Measurements from ENCODE around the gene MRGPRF.

MRGPRF gene

DNA sequence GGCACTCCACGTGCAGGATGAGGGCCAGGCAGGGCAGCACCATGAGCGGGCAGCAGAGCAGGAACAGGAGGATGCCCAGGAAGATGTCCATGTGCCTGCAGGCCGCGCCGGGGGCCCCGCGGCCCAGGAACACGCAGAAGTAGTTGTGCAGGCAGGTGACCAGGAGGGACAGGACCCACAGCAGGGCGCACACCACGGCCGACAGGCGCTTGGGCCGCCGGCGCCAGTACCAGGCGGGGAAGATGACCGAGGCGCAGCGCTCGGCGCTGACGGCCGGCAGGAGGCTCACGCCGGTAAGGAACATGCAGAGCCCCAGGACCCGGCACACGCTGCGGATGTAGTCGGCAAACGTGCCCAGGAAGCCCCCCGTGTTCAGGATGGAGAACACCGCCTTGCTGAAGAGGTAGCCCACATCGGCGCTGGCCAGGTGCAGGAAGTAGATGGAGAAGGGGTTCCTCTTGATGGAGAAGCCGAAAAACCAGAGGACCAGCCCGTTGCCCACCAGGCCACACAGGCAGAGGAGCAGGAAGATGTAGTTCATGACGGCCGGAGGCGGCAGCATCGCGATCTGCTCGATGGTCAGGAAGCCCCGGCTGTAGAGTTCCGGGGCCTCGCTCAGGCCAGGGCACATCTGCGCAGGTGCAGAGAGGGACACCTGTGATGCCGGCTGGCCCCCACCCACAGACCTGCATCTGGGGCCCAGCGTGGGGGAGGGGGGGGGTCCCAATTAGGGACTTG lies 7.2 kb downstream of the MRGPRF start:
- no peak overlapping the region for H3K4me2 ChIP-seq (ENCODE audit: low read depth, low read length, poor library complexity, severe bottlenecking)
- H3F3A ChIP-seq (ENCODE audit: low read depth), result no peaks in the 10 kb centered on the region
- H2AFZ ChIP-seq (ENCODE audit: low read length), result no peak overlapping the region
- H3K9ac ChIP-seq (ENCODE audit: low read depth, low read length, poor library complexity, severe bottlenecking), result no peak overlapping the region
- H3K4me1 ChIP-seq (ENCODE audit: insufficient read depth, low read length, poor library complexity, severe bottlenecking), result no peaks in the 10 kb centered on the region
- no peaks in the 10 kb centered on the region for H3K36me3 ChIP-seq (ENCODE audit: insufficient read depth, low read length)
- H4K20me1 ChIP-seq (ENCODE audit: insufficient read depth, low read length, poor library complexity, severe bottlenecking), result no peaks in the 10 kb centered on the region
- no peaks in the 10 kb centered on the region for H3K9me3 ChIP-seq (ENCODE audit: insufficient read depth, low read depth, low read length)
- TF ChIP-seq EZH2phosphoT487 (IDR thresholded peaks at IDR 0.05; ENCODE audit: borderline replicate concordance) (no peak), CTCF (conservative IDR thresholded peaks at IDR 0.05; ENCODE audit: low read length) (no peak)
- no peaks in the 10 kb centered on the region for H3K79me2 ChIP-seq (ENCODE audit: insufficient read depth, low read length)
- no peaks in the 10 kb centered on the region for H3K27me3 ChIP-seq (ENCODE audit: insufficient read depth, low read length, poor library complexity, severe bottlenecking)
- no peaks in the 10 kb centered on the region for H3K9me2 ChIP-seq (replicated peaks; ENCODE audit: low read depth, low read length)
- no peak overlapping the region for H3K4me3 ChIP-seq (ENCODE audit: low read length, poor library complexity, severe bottlenecking)

GRCh38 chr11:69005183-69005630 lies 7.8 kb downstream of the MRGPRF start:
- Histone ChIP-seq H3K4me1 (ENCODE audit: insufficient read depth, low read length, poor library complexity, severe bottlenecking) (no peaks in the 10 kb centered on the region), H3K4me3 (ENCODE audit: low read length, poor library complexity, severe bottlenecking) (no peak overlapping the region), H3K9me2 (replicated peaks; ENCODE audit: low read depth, low read length) (no peaks in the 10 kb centered on the region), H3K27me3 (ENCODE audit: insufficient read depth, low read length, poor library complexity, severe bottlenecking) (no peaks in the 10 kb centered on the region), H2AFZ (ENCODE audit: low read length) (no peak overlapping the region), H3K9ac (ENCODE audit: low read depth, low read length, poor library complexity, severe bottlenecking) (no peak overlapping the region), H3K9me3 (ENCODE audit: insufficient read depth, low read depth, low read length) (no peaks in the 10 kb centered on the region), H3K36me3 (ENCODE audit: insufficient read depth, low read length) (no peaks in the 10 kb centered on the region), H4K20me1 (ENCODE audit: insufficient read depth, low read length, poor library complexity, severe bottlenecking) (no peaks in the 10 kb centered on the region), H3K79me2 (ENCODE audit: insufficient read depth, low read length) (no peaks in the 10 kb centered on the region), H3F3A (ENCODE audit: low read depth) (no peaks in the 10 kb centered on the region), H3K4me2 (ENCODE audit: low read depth, low read length, poor library complexity, severe bottlenecking) (no peak overlapping the region)
- TF ChIP-seq EZH2phosphoT487 (IDR thresholded peaks at IDR 0.05; ENCODE audit: borderline replicate concordance), result no peak
- TF ChIP-seq CTCF (conservative IDR thresholded peaks at IDR 0.05; ENCODE audit: low read length), result no peak

DNA sequence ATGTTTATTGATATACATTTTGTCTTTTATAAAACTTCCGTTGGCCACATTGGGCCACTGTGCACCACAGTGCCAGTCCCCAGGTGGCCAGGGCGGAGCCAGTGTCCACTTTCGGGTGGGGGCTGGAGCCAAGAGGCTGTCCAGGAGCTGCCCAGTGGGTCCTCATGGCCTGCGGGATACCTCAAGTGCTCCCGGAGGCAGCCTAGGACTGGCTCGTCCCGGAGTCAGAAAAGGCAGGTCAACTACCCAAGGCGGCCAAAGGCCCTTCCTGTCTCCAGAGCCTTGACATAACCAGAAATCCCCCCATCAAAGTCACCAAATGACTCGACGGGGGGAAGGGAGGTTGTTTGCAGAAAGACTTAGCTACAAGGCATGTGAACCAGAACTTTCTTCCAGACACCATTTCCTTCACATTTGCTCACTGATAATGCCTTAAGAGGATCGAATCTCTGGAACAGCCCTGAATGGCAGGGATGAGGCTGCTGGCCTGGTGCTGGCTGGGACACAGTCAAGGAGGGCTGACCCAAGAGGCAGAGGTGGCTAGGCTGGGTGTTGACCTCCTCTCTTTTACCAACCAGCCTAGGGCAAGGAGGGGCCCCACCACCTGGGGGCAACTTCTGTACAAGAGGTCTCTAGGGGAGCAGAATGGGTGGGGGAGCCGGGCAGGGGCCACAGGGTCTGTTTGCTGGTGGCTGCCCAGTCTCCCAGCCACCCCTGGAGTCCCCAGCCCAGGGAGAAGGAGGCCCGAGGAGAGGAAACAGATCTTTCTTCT lies 8.4 kb downstream of the MRGPRF start:
- Histone ChIP-seq H3K79me2 (ENCODE audit: insufficient read depth, low read length) (no peaks in the 10 kb centered on the region), H4K20me1 (ENCODE audit: insufficient read depth, low read length, poor library complexity, severe bottlenecking) (no peaks in the 10 kb centered on the region), H2AFZ (ENCODE audit: low read length) (no peak overlapping the region), H3K36me3 (ENCODE audit: insufficient read depth, low read length) (no peaks in the 10 kb centered on the region), H3F3A (ENCODE audit: low read depth) (no peaks in the 10 kb centered on the region), H3K9me3 (ENCODE audit: insufficient read depth, low read depth, low read length) (no peaks in the 10 kb centered on the region), H3K27me3 (ENCODE audit: insufficient read depth, low read length, poor library complexity, severe bottlenecking) (no peaks in the 10 kb centered on the region), H3K9me2 (replicated peaks; ENCODE audit: low read depth, low read length) (no peaks in the 10 kb centered on the region), H3K4me1 (ENCODE audit: insufficient read depth, low read length, poor library complexity, severe bottlenecking) (no peaks in the 10 kb centered on the region), H3K4me2 (ENCODE audit: low read depth, low read length, poor library complexity, severe bottlenecking) (no peak overlapping the region), H3K4me3 (ENCODE audit: low read length, poor library complexity, severe bottlenecking) (no peak overlapping the region), H3K9ac (ENCODE audit: low read depth, low read length, poor library complexity, severe bottlenecking) (no peak overlapping the region)
- TF ChIP-seq CTCF (conservative IDR thresholded peaks at IDR 0.05; ENCODE audit: low read length), result no peak
- TF ChIP-seq EZH2phosphoT487 (IDR thresholded peaks at IDR 0.05; ENCODE audit: borderline replicate concordance), result no peak

All from Loucy (cell line).